Measurements from ENCODE around the gene NRL.

Gene NRL

GRCh38 chr14:24087004-24087403, 27.7 kb downstream of the NRL start:
- Histone ChIP-seq H3K27me3 (replicated peaks) (peaks cover 9% of the 10 kb centered on the region), H3K27ac (no peak overlapping the region), H3K4me3 (ENCODE audit: low read depth, low read length) (no peak overlapping the region), H3K36me3 (replicated peaks) (no peaks in the 10 kb centered on the region)
- DNase-seq, result no peak
- in situ Hi-C loops (cut with HindIII; ENCODE audit: low pct_ligation_motif_present, low sequenced_read_pairs), result no loop called here
- TF ChIP-seq CTCF (IDR thresholded peaks at IDR 0.05; ENCODE audit: low read depth, low read length, missing control alignments), result no peak

GRCh38 chr14:24086193-24086955, 28.4 kb downstream of the NRL start:
- TF ChIP-seq CTCF (IDR thresholded peaks at IDR 0.05; ENCODE audit: low read depth, low read length, missing control alignments), result no peak
- Histone ChIP-seq H3K4me3 (ENCODE audit: low read depth, low read length) (no peak overlapping the region), H3K27me3 (replicated peaks) (peaks cover 14% of the 10 kb centered on the region), H3K27ac (no peak overlapping the region), H3K36me3 (replicated peaks) (no peaks in the 10 kb centered on the region)
- in situ Hi-C loops (cut with HindIII; ENCODE audit: low pct_ligation_motif_present, low sequenced_read_pairs), result no loop called here
- DNase-seq, result no peak

GRCh38 chr14:24085215-24085614, 29.5 kb downstream of the NRL start:
- TF ChIP-seq CTCF (IDR thresholded peaks at IDR 0.05; ENCODE audit: low read depth, low read length, missing control alignments), result no peak
- in situ Hi-C loops (cut with HindIII; ENCODE audit: low pct_ligation_motif_present, low sequenced_read_pairs), result no loop called here
- Histone ChIP-seq H3K27ac (no peak overlapping the region), H3K4me3 (ENCODE audit: low read depth, low read length) (no peak overlapping the region), H3K36me3 (replicated peaks) (no peaks in the 10 kb centered on the region), H3K27me3 (replicated peaks) (peaks cover 20% of the 10 kb centered on the region)
- DNase-seq, result no peak

GRCh38 chr14:24084440-24084839, 30.3 kb downstream of the NRL start:
- H3K36me3 ChIP-seq (replicated peaks), result no peaks in the 10 kb centered on the region
- no peak overlapping the region for H3K4me3 ChIP-seq (ENCODE audit: low read depth, low read length)
- H3K27me3 ChIP-seq (replicated peaks), result peaks cover 24% of the 10 kb centered on the region
- no peak for TF ChIP-seq CTCF (IDR thresholded peaks at IDR 0.05; ENCODE audit: low read depth, low read length, missing control alignments)
- H3K27ac ChIP-seq, result no peak overlapping the region
- in situ Hi-C loops (cut with HindIII; ENCODE audit: low pct_ligation_motif_present, low sequenced_read_pairs), result no loop called here
- no peak for DNase-seq

- H3K4me3 ChIP-seq (ENCODE audit: low read depth, low read length), result no peak overlapping the region
- no peak for TF ChIP-seq CTCF (IDR thresholded peaks at IDR 0.05; ENCODE audit: low read depth, low read length, missing control alignments)
- in situ Hi-C loops (cut with HindIII; ENCODE audit: low pct_ligation_motif_present, low sequenced_read_pairs), result no loop called here
- H3K27me3 ChIP-seq (replicated peaks), result peaks cover 29% of the 10 kb centered on the region
- DNase-seq, result no peak
- no peak overlapping the region for H3K27ac ChIP-seq
- H3K36me3 ChIP-seq (replicated peaks), result no peaks in the 10 kb centered on the region
Observed at GRCh38 chr14:24083462-24083861, 31.3 kb downstream of the NRL start.

Data from brain microvascular endothelial cell (primary cell).